ENCODE results near the gene BCAP31.

Gene BCAP31

DNA sequence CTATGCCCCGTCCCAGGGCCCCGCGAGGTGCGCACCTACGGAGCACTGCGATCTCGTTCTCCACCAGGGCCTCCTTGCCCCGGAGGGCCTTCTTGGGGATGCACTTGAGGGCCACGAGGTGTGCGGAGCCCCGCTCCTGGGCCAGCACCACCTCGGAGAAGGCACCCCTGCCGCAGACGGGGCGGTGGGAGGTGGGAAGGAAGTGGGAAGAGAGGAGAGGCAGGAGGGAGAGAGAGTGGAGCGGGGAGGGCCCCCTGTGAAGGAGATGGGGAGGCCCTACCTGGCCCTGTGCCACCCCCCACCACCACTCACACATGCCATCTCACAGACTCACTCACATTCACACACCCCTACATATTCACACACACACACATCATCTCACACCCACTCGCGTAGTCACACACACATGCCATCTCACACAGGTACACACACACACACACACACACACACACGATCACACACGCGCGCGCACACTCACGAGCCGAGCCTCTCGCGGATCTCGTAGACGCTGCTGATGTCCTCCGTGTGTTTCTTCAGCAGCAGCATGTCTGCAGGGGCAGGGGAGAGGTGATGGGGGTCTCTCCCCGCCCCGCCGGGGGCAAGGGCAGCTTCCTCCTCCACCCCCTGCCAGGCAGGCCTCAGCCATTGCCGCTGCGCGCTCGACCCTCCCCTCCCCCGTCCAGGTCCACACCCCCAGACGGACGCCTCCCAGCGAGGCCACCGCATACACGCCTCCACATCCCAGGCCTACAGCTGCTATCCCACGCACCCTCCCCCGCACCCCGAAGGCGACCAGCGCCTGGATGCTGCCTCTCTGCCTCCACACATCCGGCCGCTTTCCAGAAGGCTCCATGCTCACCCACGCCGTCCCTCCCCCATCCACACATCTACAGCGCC is 51.4 kb downstream of the BCAP31 start:
- DNase-seq, result no peak

DNA sequence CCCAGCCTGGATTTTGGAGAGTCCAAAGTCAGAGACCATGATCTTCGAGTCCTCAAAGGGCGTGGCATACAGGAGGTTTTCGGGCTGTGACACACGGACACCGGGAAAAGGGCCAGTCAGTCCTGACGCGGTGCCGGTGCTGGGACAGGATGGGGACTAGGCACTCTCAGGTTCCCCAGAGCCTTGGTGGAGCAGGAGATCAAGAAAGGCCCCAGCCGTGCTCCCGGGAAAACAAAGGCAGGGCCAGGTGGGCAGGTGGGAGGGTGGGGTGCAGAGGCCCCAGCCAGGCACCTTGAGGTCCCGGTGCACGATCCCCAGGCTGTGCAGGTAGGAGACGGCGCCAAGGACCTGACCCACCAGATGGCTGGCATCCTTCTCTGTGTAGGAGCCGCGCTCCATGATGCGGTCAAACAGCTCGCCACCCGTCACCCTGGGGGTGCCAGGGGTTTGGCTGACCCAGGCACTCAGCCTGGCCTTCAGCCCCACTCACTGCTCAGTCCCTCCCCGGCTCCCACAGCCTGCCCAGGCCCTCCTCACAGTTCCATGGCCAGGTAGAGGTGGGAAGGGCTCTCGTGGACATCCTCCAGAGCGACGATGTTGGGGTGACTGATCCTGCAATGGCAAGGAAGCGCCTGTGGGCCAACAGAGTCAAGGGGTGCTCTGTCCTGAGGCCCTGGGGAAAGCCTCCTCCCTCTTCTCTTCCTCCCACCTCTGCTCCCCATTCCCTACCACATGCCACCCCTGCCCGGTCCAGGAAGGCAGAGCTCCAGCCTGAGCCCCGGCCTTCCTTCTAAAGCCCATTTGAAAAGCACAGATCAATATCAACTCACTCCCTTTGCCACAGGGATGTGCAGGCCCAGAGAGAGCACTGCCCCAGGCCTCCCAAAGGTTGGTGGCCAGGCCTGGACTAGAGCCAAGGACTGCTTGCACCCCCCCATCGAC is 52.3 kb downstream of the BCAP31 start:
- no peak for DNase-seq

GRCh38 chrX:153670748-153671588 is 53.2 kb downstream of the BCAP31 start:
- no peak for DNase-seq

GRCh38 chrX:153669901-153670731 is 54.1 kb downstream of the BCAP31 start:
- DNase-seq, result no peak

DNA sequence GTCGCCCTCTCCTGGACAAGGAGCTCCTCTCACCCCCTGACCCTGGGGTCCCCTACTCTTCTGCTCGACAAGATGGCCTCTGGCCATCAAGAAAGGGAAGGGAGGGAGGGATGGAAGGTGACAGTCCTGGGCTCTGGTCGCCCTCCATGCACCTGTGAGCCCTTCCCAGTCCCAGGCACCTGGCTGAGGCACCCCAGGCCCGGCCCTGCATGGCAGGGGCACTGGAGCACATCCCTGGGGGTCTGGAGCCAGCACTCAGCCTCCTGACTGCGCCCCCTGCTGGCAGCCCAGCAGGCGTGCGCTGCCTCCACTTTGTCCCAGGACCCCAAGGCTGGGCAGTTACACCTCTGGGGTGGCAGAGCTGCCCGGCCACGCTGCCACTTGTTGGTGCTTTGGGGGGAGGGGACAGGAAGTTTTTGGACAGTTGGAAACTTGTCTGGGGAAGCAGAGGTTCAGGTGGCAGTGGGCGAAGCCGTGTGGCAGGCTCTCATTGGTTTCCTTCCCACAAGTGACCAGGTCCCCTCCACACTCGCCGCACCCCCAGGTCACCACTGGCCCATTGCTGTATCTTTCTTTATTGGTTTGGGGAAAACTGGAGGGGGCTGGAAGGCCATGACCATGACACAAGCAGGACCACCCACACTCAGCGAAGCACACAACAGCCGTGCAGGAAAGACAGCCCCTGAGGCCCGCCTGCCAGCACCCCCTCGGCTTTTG is 54.9 kb downstream of the BCAP31 start:
- no peak for DNase-seq

DNA sequence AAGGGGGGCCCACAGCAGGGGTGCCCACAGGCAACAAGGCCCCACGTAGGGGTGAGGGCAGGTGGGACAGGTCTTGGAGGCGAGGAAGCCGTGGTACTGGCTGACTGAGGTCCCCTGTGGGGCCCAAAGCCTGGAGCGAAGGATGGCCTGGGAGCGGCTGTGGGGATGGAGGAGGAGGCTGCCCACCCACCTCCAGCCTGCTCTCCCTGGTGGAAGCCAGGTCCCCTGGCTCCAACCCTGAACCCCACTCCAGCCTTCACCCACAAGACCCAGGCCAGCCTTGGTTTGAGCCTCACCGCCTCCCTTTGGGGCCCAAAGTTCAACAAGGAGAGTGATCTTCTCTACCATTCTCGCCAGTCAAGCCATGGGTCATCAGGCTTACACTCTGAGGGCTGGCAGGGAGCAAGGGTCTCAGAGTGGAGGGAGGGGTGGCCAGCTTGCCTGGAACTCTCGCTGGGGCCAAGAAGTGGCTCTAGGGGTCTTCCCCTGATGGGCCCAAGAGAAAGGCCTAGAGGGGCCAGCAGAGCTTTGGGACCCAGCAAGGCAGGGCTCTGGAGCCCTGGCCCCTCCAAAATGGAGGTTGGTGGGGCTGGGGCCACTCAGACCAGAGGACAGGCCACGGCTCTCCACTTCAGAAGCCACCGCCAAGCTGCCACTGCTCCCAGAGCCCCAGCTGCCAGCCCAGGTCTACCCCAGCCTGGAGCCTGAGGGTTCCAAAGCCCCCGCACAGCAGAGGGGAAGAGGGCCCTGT is 55.6 kb downstream of the BCAP31 start:
- no peak for DNase-seq

DNA sequence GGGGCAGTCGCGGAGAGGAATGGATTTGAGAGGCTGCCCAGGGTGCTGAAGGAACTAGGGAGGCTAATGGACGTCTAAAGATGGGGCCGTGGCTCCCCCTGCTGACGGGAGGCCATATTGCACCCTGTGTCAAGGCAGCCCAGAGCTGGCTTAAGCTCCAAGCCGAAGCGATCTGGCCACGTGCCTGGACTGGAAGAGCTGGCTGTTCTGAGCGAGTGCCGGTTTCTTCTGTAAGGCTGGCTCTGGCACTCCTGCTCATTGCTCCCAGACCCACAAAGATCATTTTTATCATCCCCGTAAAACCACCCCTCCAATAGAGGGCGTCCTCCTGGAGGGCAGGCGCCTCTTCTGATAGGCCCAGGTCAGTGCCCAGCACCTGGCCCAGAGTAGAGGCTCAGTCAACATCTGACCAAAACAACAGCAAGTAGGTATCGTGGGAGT is 56.2 kb downstream of the BCAP31 start:
- DNase-seq, result peak; percentile 7

DNA sequence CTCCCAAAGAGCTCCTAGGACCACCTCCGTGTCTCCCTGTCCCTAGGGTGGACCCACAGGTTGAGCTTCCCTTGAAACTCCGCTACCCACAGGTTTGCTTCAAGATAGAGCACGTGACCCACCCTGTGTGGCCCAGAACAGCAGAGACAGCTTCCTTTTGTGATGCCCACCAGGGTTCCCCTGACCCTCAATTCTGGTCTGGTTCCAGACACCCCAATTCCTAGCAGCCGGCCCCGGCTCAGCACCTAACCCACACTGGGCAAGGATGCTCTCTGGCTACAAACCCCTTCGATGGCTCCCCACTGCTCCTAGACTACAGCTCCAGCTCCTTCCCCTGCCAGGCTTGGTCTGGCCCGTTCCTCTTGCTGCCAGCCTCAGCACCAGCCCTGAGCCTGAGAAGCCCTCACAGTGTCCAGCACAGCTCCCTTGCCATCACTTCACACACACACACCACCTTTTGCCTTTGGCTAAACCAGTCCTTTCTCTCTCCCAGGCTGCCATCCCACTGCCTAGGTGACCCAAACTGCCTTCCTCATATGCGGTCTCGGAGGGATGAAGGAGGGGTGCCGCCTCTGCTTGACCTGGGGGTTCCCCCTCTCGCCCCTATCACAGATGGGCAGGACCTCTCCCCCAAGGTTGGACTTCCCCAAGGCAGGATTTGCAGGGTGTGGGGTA is 56.8 kb downstream of the BCAP31 start:
- no peak for DNase-seq

GRCh38 chrX:153665726-153666306 is 58.4 kb downstream of the BCAP31 start:
- no peak for DNase-seq

DNA sequence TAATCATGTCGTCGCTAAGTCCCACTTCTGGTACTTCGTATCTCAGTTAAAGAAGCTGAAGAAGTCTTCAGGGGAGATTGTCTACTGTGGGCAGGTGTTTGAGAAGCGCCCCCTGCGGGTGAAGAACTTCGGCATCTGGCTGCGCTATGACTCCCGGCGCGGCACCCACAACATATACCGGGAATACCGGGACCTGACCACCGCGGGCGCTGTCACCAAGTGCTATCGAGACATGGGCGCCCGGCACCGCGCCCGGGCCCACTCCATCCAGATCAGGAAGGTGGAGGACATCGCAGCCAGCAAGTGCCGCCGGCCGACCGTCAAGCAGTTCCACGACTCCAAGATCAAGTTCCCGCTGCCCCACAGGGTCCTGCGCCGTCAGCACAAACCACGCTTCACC is 61.9 kb downstream of the BCAP31 start:
- no peak for DNase-seq

- DNase-seq, result no peak
Observed at GRCh38 chrX:153659268-153659667, 64.9 kb downstream of the BCAP31 start.

GRCh38 chrX:153657161-153657560 is 67.0 kb downstream of the BCAP31 start:
- DNase-seq, result no peak

GRCh38 chrX:153653556-153653955 is 70.6 kb downstream of the BCAP31 start:
- no peak for DNase-seq

DNA sequence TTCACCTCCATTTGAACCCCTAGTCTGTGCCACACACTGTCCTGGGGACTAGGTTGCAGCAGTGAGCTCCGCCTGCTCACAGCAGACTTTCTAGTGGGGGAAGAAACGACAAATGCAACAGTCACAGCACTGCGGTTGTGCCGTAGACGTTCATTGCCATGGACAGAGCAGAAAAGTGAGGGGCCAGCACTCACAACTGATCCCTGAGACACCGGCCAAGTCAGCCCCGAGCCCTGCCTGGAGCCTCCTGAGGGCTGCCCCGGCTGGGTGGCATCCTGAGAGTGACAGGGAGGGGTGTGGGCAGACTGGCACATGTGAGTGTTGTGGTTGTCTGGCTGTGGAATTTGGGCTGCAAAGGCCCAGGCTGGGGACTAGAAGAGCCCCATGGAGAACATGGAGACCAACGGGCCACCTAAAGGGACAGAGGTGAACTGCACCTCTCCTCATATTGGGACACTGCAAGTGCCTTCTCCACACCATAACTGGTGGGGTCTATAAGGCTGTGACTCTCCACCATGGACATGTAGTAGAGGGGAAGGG is 72.6 kb downstream of the BCAP31 start:
- no peak for DNase-seq

GRCh38 chrX:153650959-153651358 is 73.2 kb downstream of the BCAP31 start:
- DNase-seq, result no peak
